Mucosa of descending colon (tissue), 3 donors: ENCODE measurements around the gene DNAH7. TPM values are rescaled to one million over a fixed set of nuclear protein-coding genes. Genes with fewer than 3 reads are reported as not detected.

ENCODE experiments used
- ATAC-seq: fragments of 200-7000 bp; cut with Tn5 transposase; one replicate; pipeline ENCODE4 v1.9.1; 2020; ENCODE audit warnings: mild to moderate bottlenecking, moderate library complexity
- DNase-seq, 3 donors: peaks; one replicate each; pipeline ENCODE4 v3.0.0-alpha.2; 2020
- H3K36me3 ChIP-seq: fragments of 200-600 bp; one replicate; pipeline ENCODE4 v1.8.0; 2021; ENCODE audit warnings: low read depth, mild to moderate bottlenecking
- H3K4me1 ChIP-seq: fragments of 200-600 bp; one replicate; pipeline ENCODE4 v1.8.0; 2021; ENCODE audit warnings: low read depth, mild to moderate bottlenecking
- H3K4me3 ChIP-seq: fragments of 200-600 bp; one replicate; pipeline ENCODE4 v1.8.0; 2021; ENCODE audit warnings: mild to moderate bottlenecking
- H3K9me3 ChIP-seq: fragments of 200-600 bp; one replicate; pipeline ENCODE4 v1.8.0; 2021; ENCODE audit warnings: mild to moderate bottlenecking
- CTCF ChIP-seq: fragments of 200-600 bp; IDR thresholded peaks from one replicate; pipeline ENCODE4 v1.8.0; 2022; ENCODE audit warnings: antibody characterized with exemption, mild to moderate bottlenecking
- intact Hi-C, 2 donors: fragments of 100-400 bp; cut with DNase I in 1 of 2; cut with micrococcal nuclease in 1 of 2; formaldehyde crosslinking; loops; one replicate each; pipeline versions ENCODE4 v1.11.0 to v1.11.1; 2022; cut with DNase I, micrococcal nuclease
- total RNA-seq, 3 donors: library from RNA; stranded (reverse); fragmentation: NEBNext Ultra II Directional in 2 of 3; extraction: Animal tissue kit (Norgen Biotek cat#: 25700) in 2 of 3; gene quantifications; one replicate each; pipeline versions ENCODE4 v1.2.1 to v1.2.4, GENCODE V29; 2021 to 2023
- donor health status: DM: no; HTN: no; CAD: no; lungs with moderate emphysema.
- donor health status: DM: no; HTN: no; CAD: no.
- donor health status: DM: no; HTN: yes; CAD: no.

Gene DNAH7
- total RNA-seq, 3 donors from 2014 or later = 3.0 to 9.3 (median 5.5) TPM

- TF ChIP-seq CTCF = no peak
- no peak for ATAC-seq
- Histone ChIP-seq H3K4me3 (no peak overlapping the region), H3K36me3 (no peaks in the 10 kb centered on the region), H3K9me3 (no peaks in the 10 kb centered on the region), H3K4me1 (no peaks in the 10 kb centered on the region)
- no peak for DNase-seq
- intact Hi-C loops = no loop called here
Observed at GRCh38 chr2:195848119-195848899, 220.3 kb downstream of the DNAH7 start.

GRCh38 chr2:195842932-195843331 is 225.7 kb downstream of the DNAH7 start:
- intact Hi-C loops = no loop called here

GRCh38 chr2:195838002-195838401 is 230.6 kb downstream of the DNAH7 start:
- Histone ChIP-seq H3K4me1 (no peaks in the 10 kb centered on the region), H3K4me3 (no peak overlapping the region), H3K36me3 (no peaks in the 10 kb centered on the region), H3K9me3 (no peaks in the 10 kb centered on the region)
- intact Hi-C loops = no loop called here
- ATAC-seq (no peak), DNase-seq (no peak)
- TF ChIP-seq CTCF = no peak

More at GRCh38 chr2:195842932-195843331, 225.7 kb downstream of the DNAH7 start:
- H3K9me3 ChIP-seq = no peaks in the 10 kb centered on the region
- no peaks in the 10 kb centered on the region for H3K4me1 ChIP-seq
- H3K36me3 ChIP-seq = no peaks in the 10 kb centered on the region
- no peak for TF ChIP-seq CTCF
- ATAC-seq = no peak
- no peak overlapping the region for H3K4me3 ChIP-seq
- no peak for DNase-seq

- H3K4me1 ChIP-seq = no peaks in the 10 kb centered on the region
- no peaks in the 10 kb centered on the region for H3K9me3 ChIP-seq
- no peak for TF ChIP-seq CTCF
- no peak overlapping the region for H3K4me3 ChIP-seq
- no peaks in the 10 kb centered on the region for H3K36me3 ChIP-seq
- intact Hi-C loops = no loop called here
- DNase-seq (no peak), ATAC-seq (no peak)
Observed at GRCh38 chr2:195836002-195836401, 232.6 kb downstream of the DNAH7 start.

GRCh38 chr2:195834836-195835235 is 233.8 kb downstream of the DNAH7 start:
- intact Hi-C loops = no loop called here
- TF ChIP-seq CTCF = no peak
- H3K9me3 ChIP-seq = no peaks in the 10 kb centered on the region
- peak; percentile 71 for ATAC-seq
- no peak for DNase-seq
- H3K4me3 ChIP-seq = no peak overlapping the region
- H3K4me1 ChIP-seq = no peaks in the 10 kb centered on the region
- H3K36me3 ChIP-seq = no peaks in the 10 kb centered on the region
